GM18868 (cell line): Measurements from ENCODE around the gene COL6A2.
"Not testable (repeated sequence)": the region's sequence is repeated elsewhere in the genome, so short reads cannot be mapped to it uniquely, and the experiment has no call there.

Source experiments
- ATAC-seq: cut with Tn5 transposase; IDR thresholded peaks from one replicate; pipeline ENCODE4 v1.9.1; 2021; ENCODE audit warnings: mild to moderate bottlenecking, moderate library complexity; ENCODE audit not compliant: unreplicated experiment

Gene COL6A2

GRCh38 chr21:46097336-46098293, at the start of gene COL6A2:
COL6A2 (plus strand) TSS chr21:46098112.
- ATAC-seq: no peak

- no peak for ATAC-seq
Measured at GRCh38 chr21:46048926-46049889, 48.7 kb upstream of the COL6A2 start.

GRCh38 chr21:46049890-46050667, 47.8 kb upstream of the COL6A2 start:
- ATAC-seq: no peak

- ATAC-seq: no peak
Measured at GRCh38 chr21:46050668-46051378, 47.1 kb upstream of the COL6A2 start.

DNA sequence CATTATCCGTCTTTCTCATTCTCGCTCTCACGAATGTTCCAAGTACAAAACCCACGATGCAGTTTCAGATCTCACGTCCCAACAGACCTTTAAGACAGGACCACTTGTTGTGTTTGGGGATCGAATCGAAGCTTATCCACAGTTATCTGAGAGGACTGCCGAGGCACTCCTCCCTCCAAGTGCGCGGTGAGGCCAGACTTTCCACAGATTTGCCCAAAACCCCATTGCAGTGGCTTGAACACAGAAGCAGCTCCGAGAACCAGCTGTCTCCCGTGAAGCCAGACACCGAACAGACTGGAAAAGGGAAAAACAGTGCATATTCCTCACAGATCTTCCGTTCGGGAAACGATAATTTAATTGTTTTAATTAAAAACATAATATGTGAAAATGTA, 46.5 kb upstream of the COL6A2 start:
- ATAC-seq: no peak

DNA sequence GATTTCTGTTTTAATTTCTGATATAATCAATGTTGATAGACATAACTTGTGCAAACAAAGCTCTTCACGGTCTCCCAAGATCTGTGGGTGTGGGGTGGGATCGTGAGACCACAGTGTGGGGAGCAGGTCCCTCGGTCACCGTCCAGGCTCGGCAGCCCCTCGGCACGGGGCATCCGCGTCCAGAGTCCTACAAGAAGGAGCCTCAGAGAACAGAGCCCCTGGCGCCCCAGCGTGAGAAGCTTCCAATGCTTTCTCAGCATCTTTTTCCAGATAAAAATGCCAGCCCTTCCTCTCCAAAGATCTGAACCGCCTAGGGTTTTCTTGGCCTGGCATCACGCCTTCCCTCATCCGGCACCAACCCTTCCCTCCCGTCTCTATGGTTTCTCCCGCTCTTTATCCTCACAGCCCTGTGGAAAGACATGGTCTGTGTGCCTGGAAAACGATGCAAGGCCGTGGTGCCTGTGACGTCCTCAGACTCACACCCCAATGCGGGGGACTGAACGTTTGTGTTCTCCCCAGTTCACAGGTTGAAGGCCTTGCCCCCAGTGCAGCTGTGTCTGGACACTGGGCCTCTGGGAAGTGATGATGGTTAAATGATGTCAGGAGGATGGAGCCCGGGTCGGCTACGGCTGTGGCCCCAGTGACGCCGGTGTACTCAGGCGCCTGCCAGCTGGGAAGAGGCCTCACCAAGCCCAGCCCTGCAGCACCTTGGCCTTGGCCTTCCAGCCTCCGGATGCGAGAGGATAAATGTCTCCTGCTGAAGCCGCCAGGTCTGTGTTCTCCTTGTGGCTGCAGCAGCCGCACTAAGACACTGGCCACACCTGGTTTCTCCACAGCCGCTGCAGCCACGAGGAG, 45.9 kb upstream of the COL6A2 start:
- no peak for ATAC-seq

DNA sequence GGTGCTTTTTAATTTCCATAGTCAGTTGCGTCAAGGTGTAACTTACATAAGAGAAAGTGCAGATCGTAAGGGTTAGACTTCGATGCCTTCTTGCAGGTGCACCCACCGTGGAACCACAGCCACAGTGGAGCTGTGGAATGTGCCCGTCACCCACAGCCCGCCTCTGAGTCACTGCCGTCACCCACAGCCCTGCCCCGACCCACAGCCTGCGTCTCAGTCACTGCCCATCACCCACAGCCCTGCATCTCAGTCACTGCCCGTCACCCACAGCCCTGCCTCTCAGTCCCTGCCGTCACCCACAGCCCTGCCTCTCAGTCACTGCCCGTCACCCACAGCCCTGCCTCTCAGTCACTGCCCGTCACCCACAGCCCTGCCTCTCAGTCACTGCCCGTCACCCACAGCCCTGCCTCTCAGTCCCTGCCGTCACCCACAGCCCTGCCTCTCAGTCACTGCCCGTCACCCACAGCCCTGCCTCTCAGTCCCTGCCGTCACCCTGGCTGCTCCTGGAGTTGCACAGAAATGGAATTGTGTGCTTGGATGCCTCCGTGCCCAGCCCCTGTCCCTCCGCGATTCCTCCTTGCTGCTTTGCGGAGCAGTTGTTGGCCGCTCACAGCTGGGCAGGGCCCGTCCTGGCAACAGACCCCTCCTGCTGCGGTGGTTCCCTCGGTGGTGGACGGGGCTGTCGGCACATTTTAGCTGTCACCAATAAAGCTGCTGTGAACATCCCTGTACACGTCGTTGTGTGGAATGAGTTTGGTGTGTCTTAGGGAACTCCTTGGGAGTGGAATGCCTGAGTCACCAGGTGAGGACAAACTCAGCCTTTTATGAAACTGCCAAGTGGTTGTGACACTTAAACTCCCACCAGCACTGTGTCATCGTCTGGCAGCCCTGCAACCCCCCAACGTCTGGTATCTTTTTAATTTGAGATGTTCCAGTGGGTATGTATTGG, 44.9 kb upstream of the COL6A2 start:
- ATAC-seq: no peak

GRCh38 chr21:46054031-46054430, 43.9 kb upstream of the COL6A2 start:
- no peak for ATAC-seq

- no peak for ATAC-seq
Measured at GRCh38 chr21:46054451-46054881, 43.4 kb upstream of the COL6A2 start.

DNA sequence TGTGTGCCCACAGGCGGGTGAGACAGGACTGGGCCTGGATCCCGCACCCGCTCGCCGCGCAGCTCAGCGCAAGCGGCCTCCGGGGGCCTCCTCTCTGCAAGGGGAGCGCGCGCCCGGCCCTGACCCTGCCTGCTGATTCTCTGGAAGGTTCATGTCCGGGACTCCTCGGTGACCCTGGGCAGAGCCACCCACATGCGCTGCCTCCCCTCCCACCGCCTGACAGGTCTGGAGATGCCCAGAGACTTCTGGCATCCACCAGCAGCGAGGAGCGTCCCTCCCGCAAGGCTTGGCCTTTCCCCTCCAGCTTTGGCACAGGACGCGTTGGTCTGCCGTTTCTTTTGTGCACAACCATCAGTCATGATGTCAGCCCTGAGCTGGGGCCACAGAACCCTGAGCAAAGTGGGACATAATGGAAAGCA, 42.0 kb upstream of the COL6A2 start:
- no peak for ATAC-seq

DNA sequence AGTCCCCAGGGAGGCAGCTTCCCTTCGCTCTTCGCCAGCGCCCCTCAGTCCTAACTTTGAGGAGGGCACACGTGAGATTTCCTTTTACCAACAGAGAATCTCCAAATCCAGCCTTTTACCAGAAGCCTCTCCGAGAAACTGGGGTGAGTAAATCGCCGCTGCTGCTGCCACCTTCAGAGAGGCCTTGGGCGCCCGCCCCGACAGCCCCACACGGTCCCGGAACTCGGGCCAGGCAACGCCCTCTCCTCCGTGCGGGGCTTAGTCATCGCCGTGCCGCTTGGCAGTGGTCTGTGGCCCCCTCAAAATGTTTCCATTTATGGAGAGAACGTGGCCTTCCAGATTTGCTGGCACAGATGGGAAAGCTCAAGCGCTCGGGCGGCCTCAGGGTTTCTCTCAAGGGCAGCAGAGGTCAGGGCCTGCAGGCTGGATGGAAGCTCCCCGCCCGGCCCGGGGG, 41.4 kb upstream of the COL6A2 start:
- ATAC-seq: no peak

GRCh38 chr21:46057111-46057709, 40.7 kb upstream of the COL6A2 start:
- ATAC-seq: no peak

GRCh38 chr21:46057710-46058241, 40.1 kb upstream of the COL6A2 start:
- no peak for ATAC-seq

- no peak for ATAC-seq
Measured at GRCh38 chr21:46058431-46059145, 39.3 kb upstream of the COL6A2 start.

GRCh38 chr21:46059195-46059594, 38.7 kb upstream of the COL6A2 start:
- no peak for ATAC-seq

DNA sequence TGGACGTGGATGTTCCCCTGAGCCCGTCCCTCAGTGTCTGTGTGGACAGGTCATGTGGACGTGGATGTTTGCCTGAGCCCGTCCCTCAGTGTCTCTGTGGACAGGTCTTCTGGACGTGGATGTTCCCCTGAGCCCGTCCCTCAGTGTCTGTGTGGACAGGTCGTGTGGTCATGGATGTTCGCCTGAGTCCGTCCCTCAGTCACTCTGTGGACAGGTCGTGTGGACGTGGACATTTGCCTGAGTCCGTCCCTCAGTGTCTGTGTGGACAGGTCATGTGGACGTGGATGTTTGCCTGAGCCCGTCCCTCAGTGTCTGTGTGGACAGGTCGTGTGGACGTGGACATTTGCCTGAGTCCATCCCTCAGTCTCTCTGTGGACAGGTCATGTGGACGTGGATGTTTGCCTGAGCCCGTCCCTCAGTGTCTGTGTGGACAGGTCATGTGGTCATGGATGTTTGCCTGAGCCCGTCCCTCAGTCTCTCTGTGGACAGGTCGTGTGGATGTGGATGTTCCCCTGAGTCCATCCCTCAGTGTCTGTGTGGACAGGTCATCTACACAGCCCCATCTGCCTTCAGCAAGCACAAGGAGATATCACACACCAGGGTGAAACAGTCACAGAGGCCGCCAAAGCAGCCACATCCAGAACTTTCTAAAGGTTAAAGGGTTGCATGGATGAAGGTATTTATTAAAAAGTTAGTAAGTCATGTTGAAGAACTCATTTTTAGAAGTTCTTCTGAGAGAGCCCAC, 38.0 kb upstream of the COL6A2 start:
- not testable (repeated sequence) for ATAC-seq
